ENCODE data around the gene HEMK1. TPM values are rescaled to one million over a fixed set of nuclear protein-coding genes. Genes with fewer than 3 reads are reported as not detected.

The HEMK1 gene
- total and polyA plus RNA-seq, 2 of the 4 experiments (the other 2 are of a cell fraction) = 17.2 to 20.8 TPM

DNA sequence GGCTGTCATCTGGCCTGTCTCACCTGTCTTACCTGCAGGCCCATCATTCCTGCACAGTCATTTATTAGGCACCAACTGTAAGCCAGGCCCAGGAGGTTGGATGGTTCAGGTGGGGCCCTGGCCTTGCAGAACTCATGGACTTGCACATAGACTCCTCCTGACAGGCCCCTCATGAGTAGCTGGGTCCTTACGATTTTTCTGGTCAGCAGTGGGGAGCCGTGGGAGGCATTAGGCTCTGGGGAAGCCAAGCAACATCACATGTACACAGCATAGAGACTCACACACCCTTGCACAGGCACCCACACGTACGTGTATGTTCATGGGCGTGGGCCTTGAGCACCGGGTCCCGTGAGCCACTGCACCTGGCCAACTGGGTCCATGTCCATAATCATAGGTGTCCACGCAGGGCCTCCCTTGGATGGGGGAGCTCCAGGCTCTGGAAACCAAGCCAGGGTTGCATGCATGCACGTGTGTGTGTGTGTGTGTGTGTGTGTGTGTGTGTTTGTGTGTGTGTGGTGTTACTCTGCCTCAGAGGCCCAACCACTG is 21.9 kb downstream of the HEMK1 start:
- TF ChIP-seq RAD21 (IDR thresholded peaks at IDR 0.05; ENCODE audit: low read length) (no peak), RFX5 (IDR thresholded peaks at IDR 0.05; ENCODE audit: low read depth, low read length) (no peak), RCOR1 (IDR thresholded peaks at IDR 0.05; ENCODE audit: insufficient replicate concordance, low read length) (no peak), BHLHE40 (IDR thresholded peaks at IDR 0.05; ENCODE audit: low read depth, low read length) (no peak), FOS (IDR thresholded peaks at IDR 0.05; ENCODE audit: low read depth, low read length) (no peak), NFE2L2 (IDR thresholded peaks at IDR 0.05; ENCODE audit: low read depth, low read length) (no peak), CEBPB (IDR thresholded peaks at IDR 0.05; ENCODE audit: low read depth, low read length) (no peak), CHD1 (IDR thresholded peaks at IDR 0.05; ENCODE audit: low read depth, low read length) (no peak), POLR2A (IDR thresholded peaks at IDR 0.05; ENCODE audit: low read depth, low read length) (no peak), SMC3 (IDR thresholded peaks at IDR 0.05; ENCODE audit: low read depth, low read length) (no peak), MAFK (IDR thresholded peaks at IDR 0.05; ENCODE audit: low read depth, low read length) (no peak)
- TF ChIP-seq, protein P1, sequence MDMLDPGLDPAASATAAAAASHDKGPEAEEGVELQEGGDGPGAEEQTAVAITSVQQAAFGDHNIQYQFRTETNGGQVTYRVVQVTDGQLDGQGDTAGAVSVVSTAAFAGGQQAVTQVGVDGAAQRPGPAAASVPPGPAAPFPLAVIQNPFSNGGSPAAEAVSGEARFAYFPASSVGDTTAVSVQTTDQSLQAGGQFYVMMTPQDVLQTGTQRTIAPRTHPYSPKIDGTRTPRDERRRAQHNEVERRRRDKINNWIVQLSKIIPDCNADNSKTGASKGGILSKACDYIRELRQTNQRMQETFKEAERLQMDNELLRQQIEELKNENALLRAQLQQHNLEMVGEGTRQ (IDR thresholded peaks at IDR 0.05; ENCODE audit: low read depth, low read length) = no peak
- TF ChIP-seq, protein P2, sequence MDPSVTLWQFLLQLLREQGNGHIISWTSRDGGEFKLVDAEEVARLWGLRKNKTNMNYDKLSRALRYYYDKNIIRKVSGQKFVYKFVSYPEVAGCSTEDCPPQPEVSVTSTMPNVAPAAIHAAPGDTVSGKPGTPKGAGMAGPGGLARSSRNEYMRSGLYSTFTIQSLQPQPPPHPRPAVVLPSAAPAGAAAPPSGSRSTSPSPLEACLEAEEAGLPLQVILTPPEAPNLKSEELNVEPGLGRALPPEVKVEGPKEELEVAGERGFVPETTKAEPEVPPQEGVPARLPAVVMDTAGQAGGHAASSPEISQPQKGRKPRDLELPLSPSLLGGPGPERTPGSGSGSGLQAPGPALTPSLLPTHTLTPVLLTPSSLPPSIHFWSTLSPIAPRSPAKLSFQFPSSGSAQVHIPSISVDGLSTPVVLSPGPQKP (IDR thresholded peaks at IDR 0.05; ENCODE audit: borderline replicate concordance, low read depth, low read length) = no peak
- TF ChIP-seq, protein P3, sequence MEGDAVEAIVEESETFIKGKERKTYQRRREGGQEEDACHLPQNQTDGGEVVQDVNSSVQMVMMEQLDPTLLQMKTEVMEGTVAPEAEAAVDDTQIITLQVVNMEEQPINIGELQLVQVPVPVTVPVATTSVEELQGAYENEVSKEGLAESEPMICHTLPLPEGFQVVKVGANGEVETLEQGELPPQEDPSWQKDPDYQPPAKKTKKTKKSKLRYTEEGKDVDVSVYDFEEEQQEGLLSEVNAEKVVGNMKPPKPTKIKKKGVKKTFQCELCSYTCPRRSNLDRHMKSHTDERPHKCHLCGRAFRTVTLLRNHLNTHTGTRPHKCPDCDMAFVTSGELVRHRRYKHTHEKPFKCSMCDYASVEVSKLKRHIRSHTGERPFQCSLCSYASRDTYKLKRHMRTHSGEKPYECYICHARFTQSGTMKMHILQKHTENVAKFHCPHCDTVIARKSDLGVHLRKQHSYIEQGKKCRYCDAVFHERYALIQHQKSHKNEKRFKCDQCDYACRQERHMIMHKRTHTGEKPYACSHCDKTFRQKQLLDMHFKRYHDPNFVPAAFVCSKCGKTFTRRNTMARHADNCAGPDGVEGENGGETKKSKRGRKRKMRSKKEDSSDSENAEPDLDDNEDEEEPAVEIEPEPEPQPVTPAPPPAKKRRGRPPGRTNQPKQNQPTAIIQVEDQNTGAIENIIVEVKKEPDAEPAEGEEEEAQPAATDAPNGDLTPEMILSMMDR (conservative IDR thresholded peaks at IDR 0.05; ENCODE audit: low read depth, low read length) = no peak
- in situ Hi-C loops (cut with MboI; ENCODE audit: low sequenced_read_pairs) = no loop called here
- H3K23ac ChIP-seq (ENCODE audit: low read depth, low read length) = no peak overlapping the region
- H3K9ac ChIP-seq (ENCODE audit: low read depth, low read length) = no peak overlapping the region
- H3K18ac ChIP-seq (ENCODE audit: low read depth, low read length) = no peak overlapping the region
- H4K20me1 ChIP-seq (ENCODE audit: insufficient read depth, low read length) = no peaks in the 10 kb centered on the region
- H3K4ac ChIP-seq (ENCODE audit: low read depth, low read length) = 0 out of 2 replicates have a peak overlapping the region, but pooled peaks have one; percentile 9
- H4K8ac ChIP-seq (ENCODE audit: low read depth in 2 of 2, low read length in 2 of 2) = no peak overlapping the region
- H3K14ac ChIP-seq (replicated peaks; ENCODE audit: low read depth, low read length) = no peak overlapping the region
- H2BK15ac ChIP-seq (ENCODE audit: low read depth, low read length) = no peak overlapping the region
- no TSS peak for BruUV-seq (replicated peaks)
- H2AK5ac ChIP-seq (ENCODE audit: low read depth, low read length) = no peak overlapping the region
- H3K27me3 ChIP-seq (ENCODE audit: control insufficient read depth, insufficient read depth, low read length) = no peaks in the 10 kb centered on the region
- dilution Hi-C loops (cut with HindIII; ENCODE audit: low sequenced_read_pairs, unreplicated experiment) = no loop called here
- POLR2A ChIA-PET (ENCODE audit: unreplicated experiment) = interaction anchor here (0.6 kb wide), 1 partner anchor 38 kb away, joined by 3 read pairs; no protein-coding TSS in a partner anchor
- peak overlapping the region; percentile 40 for H2AK9ac ChIP-seq (replicated peaks; ENCODE audit: low read depth, low read length, poor library complexity)
- DNase-seq (no peak), ATAC-seq (ENCODE audit: low read depth) (no peak)
- no peak overlapping the region for H3K56ac ChIP-seq (ENCODE audit: extremely low read depth, insufficient read depth, low read length)
- 0 out of 2 replicates have a peak, but pooled peaks cover 3% of the 10 kb centered on the region for H3K9me1 ChIP-seq (ENCODE audit: insufficient read depth, low read length)
- no peak overlapping the region for H2BK120ac ChIP-seq (ENCODE audit: low read depth, low read length)
- H3K4me1 ChIP-seq (ENCODE audit: control insufficient read depth, insufficient read depth, low read length) = no peaks in the 10 kb centered on the region; the same call in 1 of the 2 replicates
- WGBS, 2 experiments (ENCODE audit: extremely low coverage in 2 of 2, insufficient read length in 1 of 2) = 91% methylated on average over 5 of the region's 9 CpGs; no CpG with 5 or more reads in 1 of the 2 experiments
- H4K91ac ChIP-seq (ENCODE audit: insufficient read depth, low read depth, low read length) = no peak overlapping the region
- no peaks in the 10 kb centered on the region for H3K36me3 ChIP-seq (ENCODE audit: control insufficient read depth, insufficient read depth, low read length)
- no peak overlapping the region for H2BK5ac ChIP-seq (ENCODE audit: low read depth, low read length, poor library complexity, severe bottlenecking)
- CTCF ChIA-PET = interaction anchor here (1.2 kb wide), 1 partner anchor 10 kb away, joined by 5 read pairs; no protein-coding TSS in a partner anchor
- intact Hi-C loops (cut with micrococcal nuclease) = no loop called here
- H3K79me1 ChIP-seq (ENCODE audit: low read depth in 1 of 2, low read length in 2 of 2) = no peaks in the 10 kb centered on the region
- H3K4me2 ChIP-seq (ENCODE audit: low read depth, low read length) = no peak overlapping the region
- no peak overlapping the region for H2BK20ac ChIP-seq (ENCODE audit: low read depth, low read length)
- H3K27ac ChIP-seq (ENCODE audit: insufficient read depth, low read length) = no peak overlapping the region
- peak overlapping the region; percentile 64 for H2AFZ ChIP-seq (replicated peaks; ENCODE audit: low read length, poor library complexity)
- no peaks in the 10 kb centered on the region for H3K9me3 ChIP-seq (ENCODE audit: control insufficient read depth, insufficient read depth, low read length)
- H3K4me3 ChIP-seq (ENCODE audit: insufficient read depth, low read depth, low read length) = no peak overlapping the region
- no peak overlapping the region for H4K5ac ChIP-seq (ENCODE audit: low read depth, low read length)
